Femur (tissue), 1 donor: ENCODE measurements around the gene ACSS1.

ENCODE experiments used
- DNase-seq: peaks from one replicate; pipeline ENCODE4 v3.0.0-alpha.2; 2017

Gene ACSS1

DNA sequence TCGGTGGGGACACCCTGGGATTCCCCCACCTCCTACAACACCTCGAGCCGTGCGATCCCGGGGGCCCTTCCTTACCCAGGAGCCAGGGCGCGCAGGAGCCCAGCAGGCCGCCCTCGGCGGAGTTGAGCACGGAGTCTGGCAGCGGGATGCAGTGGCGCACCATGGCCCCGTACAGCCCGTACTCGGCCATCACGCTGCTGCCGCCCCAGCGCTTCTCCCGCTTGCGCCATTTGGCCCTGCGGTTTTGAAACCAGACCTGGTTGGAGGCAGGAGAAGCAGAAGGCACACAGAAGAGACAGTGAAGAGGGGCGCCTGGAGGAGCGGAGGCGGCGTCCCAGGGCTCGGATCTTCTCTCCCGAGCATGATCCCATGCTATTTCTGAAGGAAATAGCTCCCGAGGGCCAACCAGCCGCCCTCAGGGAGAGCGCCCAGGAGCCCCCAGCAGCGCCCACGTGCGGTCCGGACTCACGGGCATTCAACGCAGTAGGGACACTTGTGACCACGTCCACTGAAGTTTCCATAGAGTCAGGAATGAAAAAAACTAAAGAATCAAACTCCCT lies 19.8 kb upstream of the ACSS1 start:
- no peak for DNase-seq

DNA sequence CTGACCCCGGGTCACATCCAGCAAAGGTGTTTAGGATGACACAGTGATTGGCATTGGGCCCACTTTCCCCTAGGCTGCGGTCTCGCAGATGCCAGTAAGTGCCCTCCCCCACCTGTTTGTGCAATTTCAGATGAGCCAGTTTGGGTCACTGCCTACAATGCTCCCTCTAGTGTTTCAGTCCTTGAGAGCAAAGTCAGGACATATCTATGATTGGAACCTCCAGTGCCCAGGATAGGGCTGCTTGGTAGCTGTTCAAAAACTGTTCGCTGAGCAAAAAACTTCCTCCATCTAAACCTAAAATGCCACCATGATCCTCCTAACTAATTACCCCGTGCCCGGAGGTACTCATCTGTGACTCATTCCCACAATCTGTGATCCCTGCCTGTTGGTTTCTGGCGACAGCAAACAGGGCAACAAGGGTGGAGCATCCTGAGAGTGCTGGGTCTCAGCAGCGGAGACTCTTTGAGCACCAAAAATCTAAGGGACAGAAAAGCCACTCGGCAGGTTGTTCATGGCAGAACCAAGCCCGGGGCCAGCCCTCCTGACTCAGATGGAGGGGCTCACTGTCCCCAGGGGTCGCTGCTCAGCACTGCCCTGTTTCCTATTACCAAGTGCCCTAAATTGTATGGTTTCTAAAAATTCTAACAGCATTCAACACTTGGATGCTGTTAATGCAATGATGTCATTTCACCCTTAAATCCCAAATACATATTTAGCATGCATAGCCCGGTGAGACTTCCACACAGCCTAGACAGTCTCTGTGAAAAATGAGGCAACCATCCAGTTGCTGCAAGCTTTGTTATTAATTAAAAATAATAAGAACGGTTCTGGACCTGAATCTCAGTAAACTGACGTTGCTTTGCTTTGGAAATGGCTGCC lies 19.0 kb upstream of the ACSS1 start:
- DNase-seq, result no peak

DNA sequence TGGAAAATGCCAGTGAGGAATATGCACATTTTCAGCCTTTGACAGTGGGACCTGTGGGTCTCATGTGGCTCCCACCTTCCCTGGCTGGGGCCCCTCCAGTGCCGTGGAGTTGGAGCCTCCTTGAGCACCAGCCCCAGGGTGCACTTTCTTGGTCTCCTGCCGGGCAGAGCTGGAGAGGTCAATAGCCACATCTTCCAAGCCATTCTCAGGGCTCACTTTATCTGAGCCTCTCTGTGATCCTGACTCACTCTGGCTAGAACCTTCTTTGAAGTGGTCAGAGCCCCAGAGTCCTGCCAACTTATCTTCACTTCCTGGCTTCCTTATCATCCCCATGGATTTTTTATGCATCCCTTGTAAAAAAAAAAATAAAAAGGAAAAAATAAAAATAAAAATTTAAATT lies 18.3 kb upstream of the ACSS1 start:
- DNase-seq, result no peak

DNA sequence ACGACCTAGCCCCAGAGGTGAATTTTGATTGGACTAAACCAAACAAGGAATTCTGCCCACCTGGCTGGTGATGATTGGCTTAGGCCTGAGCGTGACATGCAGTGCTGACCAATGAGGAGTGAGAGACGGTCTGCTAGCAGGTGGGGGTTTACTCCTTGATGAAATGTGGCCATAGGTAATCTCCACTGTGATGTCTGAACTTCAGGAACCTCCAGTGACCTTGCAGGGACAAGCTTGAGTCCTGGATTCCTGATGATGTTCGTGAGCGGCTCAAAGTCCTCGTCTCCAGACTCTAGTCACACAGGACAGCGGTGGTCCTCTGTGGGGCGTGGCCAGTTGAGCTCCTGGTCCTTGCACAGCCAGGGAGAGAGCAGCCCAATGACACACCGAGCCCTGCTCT lies 15.6 kb upstream of the ACSS1 start:
- no peak for DNase-seq

DNA sequence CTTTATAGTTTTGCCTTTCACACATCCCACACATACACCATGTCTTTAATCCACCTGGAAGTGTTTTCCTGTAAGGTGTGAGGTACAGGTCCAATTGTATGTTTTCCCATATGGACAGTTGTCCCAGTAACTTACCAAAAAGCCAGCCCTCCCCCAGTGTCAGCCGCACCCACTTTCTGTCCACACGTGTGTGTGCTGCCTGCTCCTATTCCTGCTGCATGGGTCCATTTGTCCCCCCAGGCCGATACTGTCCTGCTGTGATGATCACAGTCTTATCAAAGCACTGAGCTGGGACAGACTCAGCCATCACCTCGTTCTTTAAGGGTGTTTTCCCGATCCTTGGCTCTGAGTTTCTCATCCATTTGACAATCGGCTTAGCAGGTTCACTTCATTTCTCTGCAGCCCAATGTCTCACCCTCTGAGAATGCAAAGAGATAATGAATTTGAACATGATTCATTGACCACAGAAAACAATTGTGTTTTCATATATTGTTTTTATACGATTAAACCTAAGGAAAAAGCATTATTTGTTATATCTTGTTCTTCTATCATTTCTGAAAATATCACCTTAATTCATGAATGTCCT lies 14.4 kb upstream of the ACSS1 start:
- no peak for DNase-seq

DNA sequence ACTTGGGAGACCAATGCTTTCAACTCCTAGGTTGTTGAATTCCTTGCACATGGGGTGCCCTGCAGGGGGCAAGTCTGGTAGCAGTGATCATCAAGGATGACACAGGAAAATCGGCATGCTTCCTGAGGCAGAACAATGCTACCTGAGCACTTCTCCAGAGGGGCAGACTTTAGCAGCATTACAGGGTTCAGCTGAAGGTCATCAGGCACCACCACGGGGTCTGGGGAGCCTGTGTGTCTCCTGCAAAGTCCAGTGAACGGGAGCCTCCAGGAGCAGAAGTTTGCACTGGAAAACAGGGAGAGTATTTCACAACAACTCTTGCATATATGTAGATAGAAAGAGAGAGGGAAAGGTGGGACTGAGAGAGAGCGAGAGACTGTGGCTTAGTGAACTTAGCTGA lies 13.8 kb upstream of the ACSS1 start:
- DNase-seq, result no peak

DNA sequence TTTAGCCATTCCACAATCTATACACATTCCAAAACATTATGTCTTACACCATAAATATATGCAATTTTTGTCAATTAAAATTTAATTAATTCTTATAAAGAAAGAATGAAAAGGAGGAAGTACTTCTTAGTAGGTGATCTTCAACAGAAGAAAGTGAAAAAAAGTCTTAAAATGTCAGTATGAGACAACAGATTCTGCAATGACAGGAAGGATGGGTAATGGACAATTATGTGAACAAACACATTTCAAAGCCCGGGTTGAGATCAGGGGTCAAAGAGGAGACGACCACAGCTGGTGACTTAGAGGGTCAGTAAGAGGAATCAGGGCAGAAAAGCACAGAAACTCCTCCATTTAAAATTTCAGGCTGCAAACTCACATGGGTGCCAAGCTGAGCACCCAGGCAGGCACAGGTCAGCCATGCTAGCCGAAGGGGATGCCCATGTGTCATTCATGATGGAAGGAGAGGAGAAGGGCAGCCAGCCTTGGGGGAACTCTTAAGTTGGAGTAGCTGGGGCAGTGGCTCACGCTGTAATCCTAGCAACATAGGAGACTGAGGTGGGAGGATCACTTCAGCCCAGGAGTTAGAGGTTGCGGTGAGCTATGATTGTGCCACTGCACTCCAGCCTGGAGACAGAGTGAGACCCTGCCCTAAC lies 13.0 kb upstream of the ACSS1 start:
- DNase-seq, result no peak

DNA sequence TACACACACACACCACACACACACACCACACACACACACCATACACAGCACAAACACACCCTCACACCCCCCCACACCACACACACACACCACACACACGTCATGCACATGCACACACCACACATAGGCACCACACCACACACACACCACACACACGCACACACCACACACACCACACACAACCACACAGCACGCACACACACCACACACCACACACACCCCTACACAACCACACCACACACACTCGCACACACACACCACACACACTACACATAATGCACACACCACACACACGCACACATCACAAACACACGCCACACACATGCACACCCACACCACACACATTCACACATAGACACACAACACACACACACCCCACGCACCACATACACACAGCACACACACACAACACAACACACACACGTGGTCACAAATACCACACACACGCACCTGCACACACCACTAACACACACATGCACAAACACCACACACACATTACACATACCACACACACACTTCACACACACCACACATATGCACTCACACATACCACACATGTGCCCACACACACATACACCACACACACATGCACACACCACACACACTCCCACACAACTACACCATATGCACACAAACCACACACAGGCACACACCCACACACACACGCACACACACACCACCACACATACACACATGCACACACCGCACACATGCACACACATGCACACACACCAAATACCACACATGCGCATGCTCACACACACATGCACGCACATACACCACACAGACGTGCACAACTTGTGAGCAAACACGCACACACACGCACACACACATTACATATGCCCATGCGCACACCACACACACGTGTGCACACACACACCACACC lies 9.4 kb upstream of the ACSS1 start:
- DNase-seq, result peak; percentile 2

DNA sequence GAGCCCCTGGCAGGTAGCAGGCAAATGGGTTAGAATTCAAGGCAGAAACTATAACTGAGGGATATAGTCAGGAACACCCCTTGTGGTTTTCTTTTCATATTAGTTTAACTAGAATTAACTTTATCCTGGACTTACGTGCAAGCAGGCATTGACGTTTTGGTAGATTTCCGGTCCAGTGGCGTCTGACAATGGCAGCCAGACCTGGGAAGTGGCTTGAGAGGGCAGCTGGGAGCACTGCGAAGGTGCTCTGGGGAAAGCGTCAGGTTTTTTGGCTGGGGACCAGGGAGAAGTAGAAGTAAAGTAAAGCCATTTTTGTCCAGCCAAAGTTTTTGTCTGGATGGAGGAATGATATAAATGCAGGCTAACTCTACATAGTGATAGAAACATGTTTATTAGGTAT lies 8.4 kb upstream of the ACSS1 start:
- DNase-seq, result peak; percentile 13

DNA sequence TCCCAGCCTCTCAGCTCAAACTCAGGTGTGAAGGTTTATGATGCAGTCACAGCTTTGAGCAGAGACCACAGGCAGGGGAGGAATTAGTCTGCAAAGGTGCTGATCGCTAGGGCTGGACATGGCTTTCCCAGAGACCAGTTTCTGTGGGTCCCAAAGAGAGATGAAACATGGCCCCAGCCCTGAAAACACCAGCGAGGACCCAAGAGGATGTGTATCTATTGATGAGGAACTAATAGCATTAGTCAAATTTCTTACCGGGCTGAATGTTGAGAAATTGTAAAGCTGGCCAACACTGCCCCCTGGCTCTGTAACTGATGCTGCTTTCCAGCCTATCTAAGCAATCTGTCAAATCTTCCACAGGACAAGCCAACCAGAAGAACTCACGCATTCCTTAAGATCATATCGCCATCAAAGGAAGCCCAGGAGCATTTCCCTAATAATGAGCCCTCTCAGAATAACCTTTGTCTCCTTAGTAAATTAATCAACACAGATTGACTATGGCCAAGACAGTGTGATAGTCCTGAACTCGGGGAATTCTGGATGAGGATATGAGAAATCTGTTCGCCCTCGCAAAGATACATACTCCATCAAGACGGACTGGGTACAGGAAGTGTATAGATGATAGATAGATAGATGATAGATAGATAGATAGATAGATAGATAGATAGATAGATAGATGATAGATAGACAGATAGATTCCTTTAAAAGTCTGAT lies 7.8 kb upstream of the ACSS1 start:
- peak; percentile 76 for DNase-seq

DNA sequence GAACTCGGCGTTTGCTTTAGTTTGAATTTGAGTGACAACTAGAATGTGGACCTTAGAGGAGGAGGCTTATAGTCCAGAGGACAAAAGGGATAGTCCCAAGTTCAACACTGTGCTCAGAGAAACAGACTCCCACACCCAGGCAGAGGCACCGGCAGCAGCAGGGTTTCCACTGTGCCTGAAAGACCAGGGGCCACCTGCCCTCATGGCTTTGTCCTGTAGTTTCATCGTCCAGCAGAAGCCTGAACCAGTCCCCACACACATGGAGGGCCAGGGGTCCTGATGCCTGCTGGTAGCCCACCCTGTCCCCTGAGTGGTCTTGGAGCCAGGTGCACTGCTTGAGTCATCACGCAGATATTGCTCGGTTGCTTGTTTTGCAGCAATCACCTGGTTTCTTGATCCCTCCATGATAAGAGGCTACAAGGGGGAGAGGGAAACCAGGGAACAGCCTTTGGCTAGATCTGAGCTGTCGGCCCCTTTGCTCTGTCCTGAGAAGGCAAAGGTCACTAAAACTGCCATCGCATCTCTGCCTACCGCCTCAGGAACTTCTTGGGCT lies 7.2 kb upstream of the ACSS1 start:
- DNase-seq, result no peak

DNA sequence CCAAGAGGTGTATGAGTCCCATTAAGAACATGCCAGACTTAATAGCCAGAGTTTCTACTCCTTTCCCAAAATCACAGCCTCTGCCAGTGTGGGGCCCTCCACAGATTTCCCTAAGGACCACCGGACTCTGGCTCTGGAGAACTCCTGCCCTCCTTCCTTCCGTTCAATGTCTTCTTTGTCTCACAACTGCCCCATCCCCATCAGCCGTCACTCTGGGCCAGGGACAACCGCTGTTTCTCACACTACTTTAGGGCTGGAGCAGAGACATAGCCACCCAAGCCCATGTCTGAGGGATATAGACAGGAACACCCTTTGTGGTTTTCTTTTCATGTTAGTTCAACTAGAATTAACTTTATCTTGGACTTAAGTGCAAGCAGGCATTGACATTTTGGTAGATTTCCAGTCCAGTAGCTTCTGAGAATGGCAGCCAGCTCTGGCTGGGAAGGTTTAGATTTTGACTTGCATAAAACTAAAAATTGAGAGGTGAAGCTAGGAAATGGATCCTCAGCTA lies 6.7 kb upstream of the ACSS1 start:
- DNase-seq, result peak; percentile 7

DNA sequence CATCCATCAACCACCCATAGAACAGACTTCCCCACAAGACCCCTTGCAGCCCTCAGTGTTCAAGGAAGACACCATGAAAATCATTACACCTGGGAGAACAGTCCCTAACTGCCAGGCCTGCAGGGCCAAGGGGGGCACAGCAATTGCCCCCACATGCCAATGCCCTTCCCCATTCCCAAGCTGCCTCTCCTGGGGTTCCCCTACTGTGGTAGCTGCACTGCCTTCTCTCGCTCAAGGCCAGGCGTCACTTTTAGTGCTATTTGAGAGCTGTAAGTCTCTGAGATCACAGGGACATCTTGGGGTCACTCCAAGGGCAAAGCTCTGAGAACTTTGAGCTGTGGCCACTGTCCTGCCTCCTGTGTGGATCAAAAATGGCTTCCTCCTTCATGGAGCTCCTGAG lies 6.0 kb upstream of the ACSS1 start:
- peak; percentile 7 for DNase-seq

DNA sequence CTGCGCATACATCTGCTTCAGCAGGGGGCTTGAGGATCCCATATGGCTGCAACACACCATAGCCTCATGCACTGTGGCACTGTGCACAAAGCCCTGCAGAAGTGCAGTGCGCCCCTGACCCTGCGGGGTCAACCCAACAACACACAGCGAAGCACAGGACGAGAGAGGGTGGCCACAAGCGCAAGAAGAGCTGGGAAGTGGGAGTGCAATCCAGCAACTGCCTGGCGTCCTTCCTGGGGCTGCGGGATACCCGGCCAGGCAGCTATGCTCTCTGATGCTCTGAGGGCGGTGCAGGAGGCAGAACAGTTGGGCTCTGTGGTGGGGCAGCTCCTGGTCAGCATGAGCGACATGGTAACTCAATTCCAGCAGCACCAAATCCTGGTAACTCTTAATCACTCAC lies 5.6 kb upstream of the ACSS1 start:
- no peak for DNase-seq

DNA sequence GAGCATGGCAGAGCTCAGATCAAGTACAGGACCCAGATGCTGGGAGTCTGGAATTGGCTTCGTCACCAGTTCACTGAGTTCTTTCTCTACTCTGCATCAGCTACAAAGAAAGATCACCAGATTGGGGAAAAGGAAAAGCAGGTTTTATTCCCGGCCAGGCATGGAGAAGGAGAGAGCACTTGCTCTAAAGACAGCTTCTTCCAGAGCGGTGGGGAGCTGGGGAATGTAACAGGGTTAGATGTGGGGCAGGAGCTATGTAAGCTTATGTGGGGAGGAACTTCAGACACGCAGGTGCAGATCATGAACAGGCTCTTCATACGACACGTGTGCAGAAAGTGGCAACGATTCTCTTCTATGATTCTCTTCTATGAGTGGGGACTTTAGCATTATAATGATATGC lies 4.9 kb upstream of the ACSS1 start:
- no peak for DNase-seq

DNA sequence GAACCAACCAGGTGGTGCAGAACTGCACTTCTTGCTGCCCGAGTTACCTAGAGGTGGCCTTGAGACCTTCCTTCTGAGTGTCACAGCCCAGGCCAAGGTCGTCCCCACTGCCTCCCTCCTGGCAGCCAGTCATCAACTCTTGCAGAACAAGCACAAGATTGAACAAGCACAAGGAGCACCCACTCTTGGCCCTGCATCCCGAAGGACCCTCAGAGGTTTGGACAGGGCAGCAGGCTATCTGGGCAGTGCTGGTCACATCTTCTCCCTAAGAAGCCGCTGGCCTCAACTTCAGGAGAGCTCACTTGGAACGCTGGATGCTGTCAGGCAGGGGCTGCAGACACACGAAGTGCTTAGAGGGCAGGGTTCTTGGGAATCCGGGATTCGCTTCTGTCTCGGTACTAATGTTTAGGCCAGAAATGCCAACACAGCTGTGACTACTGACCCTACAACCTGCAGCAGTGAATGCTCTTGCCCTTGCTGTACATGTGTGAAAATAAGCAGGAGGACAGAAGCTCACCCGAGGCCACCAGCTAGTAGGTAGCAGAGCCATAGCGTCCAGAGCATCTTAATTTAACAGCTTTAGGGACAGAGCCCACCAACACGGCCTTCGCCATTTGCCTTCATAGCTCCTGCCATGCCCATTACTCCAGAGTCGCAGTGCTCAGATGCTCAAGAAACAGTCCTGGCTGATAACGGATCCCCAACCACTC lies 4.0 kb upstream of the ACSS1 start:
- peak; percentile 8 for DNase-seq

DNA sequence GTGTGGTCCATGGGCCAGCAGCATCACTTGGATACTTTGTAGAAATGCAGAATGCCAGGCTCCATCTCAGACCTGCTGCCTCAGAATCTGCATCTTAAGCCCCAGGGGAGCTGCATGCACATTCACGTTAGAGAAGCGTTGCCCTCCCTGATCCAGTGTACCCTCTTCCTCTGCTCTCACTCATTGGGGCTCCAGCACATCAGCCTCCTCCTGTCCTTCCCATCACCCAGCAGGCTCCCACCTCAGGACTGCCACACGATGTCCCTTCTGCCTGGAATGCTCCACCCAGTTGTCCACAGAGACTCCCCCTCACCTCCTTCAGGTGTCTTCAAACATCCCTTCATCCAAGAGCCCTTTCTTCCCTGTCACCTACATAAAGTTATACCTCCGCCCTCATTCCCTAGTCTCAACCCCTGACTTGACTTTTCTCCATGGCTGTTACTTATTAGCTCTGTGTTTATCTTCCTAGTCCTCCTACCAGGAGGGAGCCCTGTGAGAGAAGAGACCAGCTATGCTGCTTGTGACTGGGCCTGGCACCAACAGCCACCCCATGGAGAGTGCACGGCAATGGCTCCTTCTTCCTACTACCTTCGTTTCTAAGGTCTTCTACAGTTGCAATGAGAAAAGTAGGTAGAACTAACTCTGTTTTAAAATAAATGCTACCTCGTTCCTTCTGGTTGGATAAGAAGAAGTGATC lies 3.3 kb upstream of the ACSS1 start:
- peak; percentile 11 for DNase-seq

DNA sequence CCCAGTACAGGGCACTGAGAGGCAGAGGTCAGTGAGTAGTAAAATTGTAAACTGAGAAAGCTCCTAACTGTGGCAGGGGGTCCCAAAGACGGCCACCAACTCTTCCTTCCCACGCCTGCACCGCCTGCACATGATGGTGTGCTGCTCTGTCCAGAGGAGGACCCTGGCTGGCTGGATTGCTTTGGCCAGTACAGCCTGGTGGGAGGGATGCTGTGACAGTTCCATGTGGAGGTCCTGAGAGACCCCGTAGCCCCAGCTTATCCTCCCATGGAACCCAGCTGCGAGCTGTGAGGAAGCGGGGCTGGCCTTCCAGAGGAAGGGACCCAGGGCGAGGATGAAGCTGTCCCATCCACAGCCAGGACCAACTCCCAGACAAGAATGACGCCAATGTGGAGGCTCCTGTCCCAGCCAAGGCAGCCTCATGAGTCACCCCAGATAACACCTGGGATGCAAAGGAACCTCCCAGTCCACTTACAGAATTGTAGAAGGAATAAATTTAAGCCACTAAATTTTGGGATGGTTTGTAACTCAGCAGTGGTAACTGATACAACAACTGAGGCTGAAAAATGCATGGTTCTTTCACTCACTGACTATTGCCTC lies 2.0 kb upstream of the ACSS1 start:
- DNase-seq, result peak; percentile 15
